PC-3 (cell line): ENCODE data around the gene SERINC4. TPM values are rescaled to one million over a fixed set of nuclear protein-coding genes. Genes with fewer than 3 reads are reported as not detected.
A peak's percentile ranks its signal among the peaks of the same experiment; 100 is the strongest.
"Not testable (repeated sequence)": the region's sequence is repeated elsewhere in the genome, so short reads cannot be mapped to it uniquely, and the experiment has no call there.

Experiments used
- ATAC-seq: fragments of 200-7000 bp; cut with Tn5 transposase; 2 replicates; pipeline ENCODE4 v1.9.1; 2020; ENCODE audit warnings: mild to moderate bottlenecking, moderate library complexity
- Bru-seq: library from RNA; stranded (reverse); fragments of 400-500 nt; gene quantifications from one replicate; lab custom pipeline; 2021; lab: Mats Ljungman, UMichigan
- BruChase-seq, 2 experiments: library from RNA; stranded (reverse); fragments of 400-500 nt; gene quantifications; one replicate each; lab custom pipeline; 2021; lab: Mats Ljungman, UMichigan
- BruUV-seq: library from RNA; stranded (reverse); fragments of 400-500 nt; replicated peaks from 2 replicates; lab custom pipeline; 2021; lab: Mats Ljungman, UMichigan
- CTCF ChIA-PET: fragments of 300-600 bp; sonication (Branson Sonifier 250); formaldehyde crosslinking; loops from one replicate; lab custom pipeline; 2022; ENCODE audit warnings: antibody characterized with exemption; lab: Charles Lee
- POLR2A ChIA-PET: fragments of 300-600 bp; sonication (Branson Sonifier 250); formaldehyde crosslinking; loops from one replicate; lab custom pipeline; 2022; ENCODE audit warnings: antibody characterized with exemption; ENCODE audit not compliant: unreplicated experiment; lab: Charles Lee
- DNase-seq: peaks from one replicate; pipeline ENCODE4 v3.0.0-alpha.2; 2015
- H2AFZ ChIP-seq: fragments of 300-600 bp; sonication (generic); 2 replicates; pipeline ENCODE4 v1.6.0; 2016; ENCODE audit warnings: antibody characterized with exemption, low read length
- H3F3A ChIP-seq: fragments of 300-600 bp; sonication (generic); one replicate; pipeline ENCODE4 v1.6.0; 2017; ENCODE audit warnings: antibody characterized with exemption, low read length, control low read depth, mild to moderate bottlenecking; ENCODE audit not compliant: unreplicated experiment
- H3K27ac ChIP-seq: fragments of 300-600 bp; sonication (generic); 2 replicates; pipeline ENCODE4 v1.5.1; 2016; ENCODE audit warnings: mild to moderate bottlenecking, low read length
- H3K27me3 ChIP-seq: fragments of 300-600 bp; sonication (generic); 2 replicates; pipeline ENCODE4 v1.6.1; 2016; ENCODE audit warnings: low read length, mixed read lengths
- H3K36me3 ChIP-seq: fragments of 300-600 bp; sonication (generic); 2 replicates; pipeline ENCODE4 v1.6.1; 2016; ENCODE audit warnings: low read depth, mixed run types, low read length, mixed read lengths
- H3K4me1 ChIP-seq: fragments of 300-600 bp; sonication (generic); 2 replicates; pipeline ENCODE4 v1.5.1; 2016; ENCODE audit warnings: low read length; ENCODE audit not compliant: insufficient read depth
- H3K4me2 ChIP-seq: fragments of 300-600 bp; sonication (generic); 2 replicates; pipeline ENCODE4 v1.6.0; 2016; ENCODE audit warnings: low read length
- H3K4me3 ChIP-seq: fragments of 300-600 bp; sonication (generic); 2 replicates; pipeline ENCODE4 v1.5.1; 2016; ENCODE audit warnings: mild to moderate bottlenecking, low read length, mixed read lengths
- H3K79me2 ChIP-seq: fragments of 300-600 bp; sonication (generic); 2 replicates; pipeline ENCODE4 v1.6.1; 2017; ENCODE audit warnings: low read length, mixed read lengths
- H3K9ac ChIP-seq: fragments of 300-600 bp; sonication (generic); 2 replicates; pipeline ENCODE4 v1.6.0; 2016; ENCODE audit warnings: mild to moderate bottlenecking, low read length
- H3K9me2 ChIP-seq: fragments of 300-600 bp; sonication (generic); replicated peaks from 2 replicates; pipeline ENCODE4 v1.6.1; 2016; ENCODE audit warnings: mixed run types, low read length, mixed read lengths
- H3K9me3 ChIP-seq: fragments of 300-600 bp; sonication (generic); 2 replicates; pipeline ENCODE4 v1.6.1; 2016; ENCODE audit warnings: low read length, mixed read lengths
- H4K20me1 ChIP-seq: fragments of 300-600 bp; sonication (generic); 2 replicates; pipeline ENCODE4 v1.6.1; 2016; ENCODE audit warnings: low read length, mixed read lengths
- EZH2 ChIP-seq: fragments of 300-600 bp; sonication (generic); IDR thresholded peaks from one replicate; pipeline ENCODE4 v1.6.1; 2017; ENCODE audit warnings: antibody characterized with exemption, mild to moderate bottlenecking, low read length; ENCODE audit not compliant: unreplicated experiment
- EZH2phosphoT487 ChIP-seq: fragments of 300-600 bp; sonication (generic); IDR thresholded peaks from 2 replicates; pipeline ENCODE4 v1.6.1; 2018; ENCODE audit warnings: mild to moderate bottlenecking, antibody characterized with exemption, low read length, borderline replicate concordance
- intact Hi-C: fragments of 100-400 bp; cut with micrococcal nuclease; formaldehyde crosslinking; loops from 2 replicates; pipeline ENCODE4 v1.9.0; 2023
- long read RNA-seq: library from polyadenylated mRNA; unstranded; transcript quantifications from one replicate; pipeline ENCODE4 v2.0.0, GENCODE V29; 2021; ENCODE audit not compliant: unreplicated experiment
- total RNA-seq: library from RNA; depleted of rRNA; stranded (reverse); fragments of >200 nt; gene quantifications from 2 replicates; pipeline ENCODE4 v1.2.3, GENCODE V29; 2014; rRNA removed
- TF ChIP-seq, protein P1 (sequence below): fragments of 300-600 bp; sonication (generic); conservative IDR thresholded peaks from 2 replicates; pipeline ENCODE4 v1.5.1; 2017; ENCODE audit warnings: antibody characterized with exemption, low read depth, mild to moderate bottlenecking, low read length

The SERINC4 gene
- total RNA-seq (not detected in 2 replicates), Bru-seq, nascent RNA (percentile 35 among the genes with signal in this experiment), BruChase-seq, experiment 1, labeled RNA remaining after a 6-hour chase (percentile 42 among the genes with signal in this experiment), BruChase-seq, experiment 2, labeled RNA remaining after a 2-hour chase (percentile 41 among the genes with signal in this experiment)
- long read RNA-seq, partial matches to known transcripts, result 0 of 5 reads
- long read RNA-seq, other reads (novel, unspliced or antisense), result 5 of 5 reads

GRCh38 chr15:43799945-43800285 lies at the start of gene SERINC4:
SERINC4 (minus strand) TSS chr15:43800220; CDS start chr15:43799986, 234 bp downstream.
- Histone ChIP-seq H2AFZ (peak within 1 kb of the TSS; percentile 84), H3K27me3 (no peaks in the 10 kb centered on the region), H3K4me3 (peak within 1 kb of the TSS; percentile 100), H3K27ac (peak within 1 kb of the TSS; percentile 78), H3K9me3 (no peaks in the 10 kb centered on the region), H3K9ac (peak within 1 kb of the TSS; percentile 98), H3K9me2 (no peaks in the 10 kb centered on the region), H3K4me1 (peaks cover 52% of the 10 kb centered on the region), H4K20me1 (no peaks in the 10 kb centered on the region), H3K36me3 (peaks cover 39% of the 10 kb centered on the region), H3K79me2 (peaks cover 27% of the 10 kb centered on the region), H3K4me2 (peak within 1 kb of the TSS; percentile 84), H3F3A (peaks cover 15% of the 10 kb centered on the region)
- BruUV-seq, result no TSS peak
- ChIA-PET CTCF (no interaction called here), POLR2A (interaction anchor here (0.5 to 1.1 kb wide), 5 partner anchors 22 to 421 kb away, joined by 3 to 10 read pairs (median 5); partner anchors contain the start of gene MFAP1)
- intact Hi-C loops, result loop anchor here (10.0 kb wide), 1 partner anchor 65 kb away; no protein-coding TSS in a partner anchor
- no peak for TF ChIP-seq EZH2phosphoT487
- TF ChIP-seq, protein P1, sequence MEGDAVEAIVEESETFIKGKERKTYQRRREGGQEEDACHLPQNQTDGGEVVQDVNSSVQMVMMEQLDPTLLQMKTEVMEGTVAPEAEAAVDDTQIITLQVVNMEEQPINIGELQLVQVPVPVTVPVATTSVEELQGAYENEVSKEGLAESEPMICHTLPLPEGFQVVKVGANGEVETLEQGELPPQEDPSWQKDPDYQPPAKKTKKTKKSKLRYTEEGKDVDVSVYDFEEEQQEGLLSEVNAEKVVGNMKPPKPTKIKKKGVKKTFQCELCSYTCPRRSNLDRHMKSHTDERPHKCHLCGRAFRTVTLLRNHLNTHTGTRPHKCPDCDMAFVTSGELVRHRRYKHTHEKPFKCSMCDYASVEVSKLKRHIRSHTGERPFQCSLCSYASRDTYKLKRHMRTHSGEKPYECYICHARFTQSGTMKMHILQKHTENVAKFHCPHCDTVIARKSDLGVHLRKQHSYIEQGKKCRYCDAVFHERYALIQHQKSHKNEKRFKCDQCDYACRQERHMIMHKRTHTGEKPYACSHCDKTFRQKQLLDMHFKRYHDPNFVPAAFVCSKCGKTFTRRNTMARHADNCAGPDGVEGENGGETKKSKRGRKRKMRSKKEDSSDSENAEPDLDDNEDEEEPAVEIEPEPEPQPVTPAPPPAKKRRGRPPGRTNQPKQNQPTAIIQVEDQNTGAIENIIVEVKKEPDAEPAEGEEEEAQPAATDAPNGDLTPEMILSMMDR, result no peak
- TF ChIP-seq EZH2, result no peak
- DNase-seq (no peak), ATAC-seq (no peak)

GRCh38 chr15:43845421-43845820 lies 45.4 kb upstream of the SERINC4 start:
- intact Hi-C loops, result no loop called here
- no peaks in the 10 kb centered on the region for H3K9me2 ChIP-seq
- no peaks in the 10 kb centered on the region for H4K20me1 ChIP-seq
- H3K27ac ChIP-seq, result no peak overlapping the region
- no peak overlapping the region for H2AFZ ChIP-seq
- TF ChIP-seq, protein P1, result no peak
- no peak for TF ChIP-seq EZH2phosphoT487
- no peak for TF ChIP-seq EZH2
- ATAC-seq (no peak), DNase-seq (no peak)
- H3F3A ChIP-seq, result no peaks in the 10 kb centered on the region
- H3K36me3 ChIP-seq, result peaks cover 29% of the 10 kb centered on the region
- ChIA-PET POLR2A (no interaction called here), CTCF (no interaction called here)
- H3K4me2 ChIP-seq, result no peak overlapping the region
- no peak overlapping the region for H3K9ac ChIP-seq
- no peaks in the 10 kb centered on the region for H3K9me3 ChIP-seq
- no peaks in the 10 kb centered on the region for H3K27me3 ChIP-seq
- H3K4me3 ChIP-seq, result no peak overlapping the region
- no peaks in the 10 kb centered on the region for H3K4me1 ChIP-seq
- no peaks in the 10 kb centered on the region for H3K79me2 ChIP-seq
- no TSS peak for BruUV-seq

DNA sequence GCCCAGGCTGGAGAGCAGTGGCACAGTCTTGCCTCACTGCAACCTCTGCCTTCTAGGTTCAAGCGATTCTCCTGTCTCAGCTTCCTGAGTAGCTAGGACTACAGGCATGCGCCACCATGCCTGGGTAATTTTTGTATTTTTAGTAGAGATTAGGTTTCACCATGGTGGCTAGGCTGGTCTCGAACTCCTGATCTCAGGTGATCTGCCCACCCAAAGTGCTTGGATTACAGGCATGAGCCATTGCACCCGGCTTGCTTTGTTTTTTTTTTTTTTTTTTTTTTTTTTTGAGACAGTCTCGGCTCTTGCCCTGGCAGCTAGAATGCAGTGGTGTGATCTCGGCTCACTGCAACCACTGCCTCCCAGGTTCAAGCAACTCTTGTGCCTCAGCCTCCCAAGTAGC lies 32.5 kb upstream of the SERINC4 start:
- H3K4me2 ChIP-seq, H2AFZ ChIP-seq, H4K20me1 ChIP-seq, DNase-seq, CTCF ChIA-PET, BruUV-seq, H3K9me2 ChIP-seq, H3F3A ChIP-seq, H3K4me3 ChIP-seq, H3K27ac ChIP-seq, H3K9me3 ChIP-seq, H3K27me3 ChIP-seq, H3K9ac ChIP-seq, ATAC-seq, POLR2A ChIA-PET, intact Hi-C loops: not testable (repeated sequence)
- H3K36me3 ChIP-seq, result peaks cover 22% of the 10 kb centered on the region
- H3K79me2 ChIP-seq, result peaks cover 43% of the 10 kb centered on the region
- H3K4me1 ChIP-seq, result peaks cover 14% of the 10 kb centered on the region; the same call in 1 of the 2 replicates

DNA sequence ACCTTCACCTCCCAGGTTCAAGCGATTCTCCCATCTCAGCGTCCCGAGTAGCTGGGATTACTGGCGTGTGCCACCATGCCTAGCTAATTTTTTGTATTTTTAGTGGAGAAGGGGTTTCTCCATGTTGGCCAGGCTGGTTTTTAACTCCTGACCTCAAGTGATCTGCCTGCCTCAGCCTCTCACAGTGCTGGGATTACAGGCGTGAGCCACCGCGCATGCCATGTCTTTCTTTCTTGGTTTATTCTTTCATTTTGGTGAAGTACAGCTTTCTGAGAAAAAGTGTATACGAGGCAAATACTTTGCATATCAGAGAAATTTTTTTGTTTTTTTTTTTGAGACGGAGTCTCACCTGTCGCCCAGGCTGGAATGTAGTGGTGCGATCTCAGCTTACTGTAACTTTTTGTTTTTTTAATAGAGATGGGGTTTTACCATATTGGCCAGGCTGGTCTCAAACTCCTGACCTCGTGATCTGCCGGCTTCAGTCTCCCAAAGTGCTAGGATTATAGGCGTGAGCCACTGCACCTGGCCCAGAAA lies 31.6 kb upstream of the SERINC4 start:
- H3K79me2 ChIP-seq, result peaks cover 51% of the 10 kb centered on the region
- H3F3A ChIP-seq, intact Hi-C loops, H3K27ac ChIP-seq, CTCF ChIA-PET, DNase-seq, H4K20me1 ChIP-seq, H3K27me3 ChIP-seq, H2AFZ ChIP-seq, H3K9me3 ChIP-seq, H3K9ac ChIP-seq, ATAC-seq, BruUV-seq, H3K9me2 ChIP-seq, H3K4me3 ChIP-seq, H3K4me2 ChIP-seq: not testable (repeated sequence)
- POLR2A ChIA-PET, result interaction anchor here (0.6 kb wide), 1 partner anchor 37 kb away, joined by 3 read pairs; no protein-coding TSS in a partner anchor
- peaks cover 14% of the 10 kb centered on the region; the same call in 1 of the 2 replicates for H3K4me1 ChIP-seq
- H3K36me3 ChIP-seq, result peaks cover 17% of the 10 kb centered on the region
